Adipocyte (in vitro differentiated cells): Measurements from ENCODE around the gene MYBPC3.

Experiments used
- DNase-seq: peaks from one replicate; pipeline ENCODE4 v3.0.0-alpha.2; 2015; ENCODE audit warnings: low read depth
- H3K27me3 ChIP-seq: replicated peaks from 2 replicates; pipeline ENCODE4 v1.7.0; 2013; ENCODE audit warnings: mild to moderate bottlenecking, low read length, moderate library complexity; ENCODE audit not compliant: control insufficient read depth, insufficient read depth
- H3K36me3 ChIP-seq: 2 replicates; pipeline ENCODE4 v1.7.0; 2013; ENCODE audit warnings: low read length, mild to moderate bottlenecking, moderate library complexity; ENCODE audit not compliant: control insufficient read depth, insufficient read depth, severe bottlenecking
- H3K4me1 ChIP-seq: 2 replicates; pipeline ENCODE4 v1.7.0; 2013; ENCODE audit warnings: mild to moderate bottlenecking, low read length, moderate library complexity; ENCODE audit not compliant: control insufficient read depth, insufficient read depth
- H3K4me3 ChIP-seq: 2 replicates; pipeline ENCODE4 v1.7.0; 2013; ENCODE audit warnings: mild to moderate bottlenecking, low read length, moderate library complexity
- H3K9ac ChIP-seq: 2 replicates; pipeline ENCODE4 v1.7.0; 2013; ENCODE audit warnings: mild to moderate bottlenecking, low read length, moderate library complexity
- H3K9me3 ChIP-seq: 2 replicates; pipeline ENCODE4 v1.7.0; 2013; ENCODE audit warnings: mild to moderate bottlenecking, low read length, moderate library complexity; ENCODE audit not compliant: control insufficient read depth

MYBPC3 gene

DNA sequence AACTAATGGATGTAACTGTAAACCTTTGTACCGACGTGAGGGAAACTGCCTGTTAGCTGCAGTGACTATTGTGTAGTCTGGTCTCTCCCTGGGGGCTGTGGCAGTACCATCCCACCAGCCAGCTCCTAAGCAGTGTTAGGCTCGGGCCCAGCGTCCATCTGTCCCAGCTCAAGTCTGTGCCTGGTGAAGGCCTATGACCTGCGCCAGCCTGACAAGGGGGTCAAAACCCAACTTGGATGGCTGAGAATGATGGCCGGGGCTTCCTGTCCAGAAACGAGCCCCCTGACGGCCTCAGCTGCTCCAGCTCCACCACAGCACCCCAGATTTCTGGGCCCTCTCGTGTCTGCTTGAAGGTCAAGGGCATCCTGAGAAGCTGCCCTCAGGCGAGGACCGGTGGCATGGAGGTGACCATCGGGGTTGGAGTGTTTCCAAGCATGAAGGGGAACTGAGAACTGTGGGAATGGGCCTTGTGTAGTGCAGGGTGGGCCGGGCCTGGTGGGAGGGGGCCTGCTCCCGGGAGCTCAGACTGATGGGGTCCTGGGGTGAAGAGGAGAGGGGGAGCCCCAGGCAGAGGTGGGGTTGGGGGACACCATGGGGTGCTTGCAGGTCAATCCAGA, 40.2 kb upstream of the MYBPC3 start:
- H3K27me3 ChIP-seq = no peaks in the 10 kb centered on the region
- no peak overlapping the region for H3K9ac ChIP-seq
- H3K4me3 ChIP-seq = no peak overlapping the region
- H3K9me3 ChIP-seq = no peaks in the 10 kb centered on the region
- no peaks in the 10 kb centered on the region for H3K36me3 ChIP-seq
- DNase-seq = no peak
- H3K4me1 ChIP-seq = peaks cover 4% of the 10 kb centered on the region

- no peak for DNase-seq
- H3K4me3 ChIP-seq = no peak overlapping the region
- H3K9me3 ChIP-seq = no peaks in the 10 kb centered on the region
- no peaks in the 10 kb centered on the region for H3K36me3 ChIP-seq
- H3K4me1 ChIP-seq = peaks cover 4% of the 10 kb centered on the region
- H3K9ac ChIP-seq = no peak overlapping the region
- H3K27me3 ChIP-seq = no peaks in the 10 kb centered on the region
These were observed 39.4 kb upstream of the MYBPC3 start for GRCh38 chr11:47391711-47392432.

DNA sequence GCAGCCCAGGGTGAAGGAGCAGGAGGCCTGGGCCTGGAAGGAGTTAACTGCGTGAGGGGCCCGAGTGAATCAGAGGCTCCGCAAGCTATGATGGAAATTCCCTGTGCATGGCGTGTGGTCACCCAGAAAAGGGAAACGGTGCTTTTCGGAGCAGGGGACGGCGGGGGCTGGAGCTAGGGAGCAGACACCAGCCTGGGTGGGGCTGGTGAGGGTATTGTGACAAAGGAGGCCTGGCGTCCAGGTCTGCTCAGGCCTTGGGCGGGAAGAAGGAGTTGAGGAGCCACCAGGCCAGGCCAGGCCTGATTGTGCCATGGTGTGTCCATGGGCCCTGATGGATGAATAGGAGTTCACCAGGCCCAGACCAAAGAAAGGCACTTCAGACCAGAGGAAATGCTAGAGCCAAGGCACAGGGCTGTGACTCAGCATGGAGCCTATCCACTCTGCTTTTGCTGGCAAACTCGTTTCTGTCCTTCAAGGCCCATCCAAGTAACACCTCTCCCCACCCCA, 38.6 kb upstream of the MYBPC3 start:
- no peaks in the 10 kb centered on the region for H3K27me3 ChIP-seq
- H3K9me3 ChIP-seq = no peaks in the 10 kb centered on the region
- H3K4me3 ChIP-seq = no peak overlapping the region
- H3K9ac ChIP-seq = no peak overlapping the region
- DNase-seq = no peak
- peaks cover 4% of the 10 kb centered on the region for H3K4me1 ChIP-seq
- H3K36me3 ChIP-seq = no peaks in the 10 kb centered on the region

- Histone ChIP-seq H3K9me3 (no peaks in the 10 kb centered on the region), H3K9ac (no peak overlapping the region), H3K4me3 (no peak overlapping the region), H3K36me3 (no peaks in the 10 kb centered on the region), H3K27me3 (no peaks in the 10 kb centered on the region), H3K4me1 (peaks cover 4% of the 10 kb centered on the region)
- no peak for DNase-seq
These were observed 37.9 kb upstream of the MYBPC3 start for GRCh38 chr11:47390422-47390760.

DNA sequence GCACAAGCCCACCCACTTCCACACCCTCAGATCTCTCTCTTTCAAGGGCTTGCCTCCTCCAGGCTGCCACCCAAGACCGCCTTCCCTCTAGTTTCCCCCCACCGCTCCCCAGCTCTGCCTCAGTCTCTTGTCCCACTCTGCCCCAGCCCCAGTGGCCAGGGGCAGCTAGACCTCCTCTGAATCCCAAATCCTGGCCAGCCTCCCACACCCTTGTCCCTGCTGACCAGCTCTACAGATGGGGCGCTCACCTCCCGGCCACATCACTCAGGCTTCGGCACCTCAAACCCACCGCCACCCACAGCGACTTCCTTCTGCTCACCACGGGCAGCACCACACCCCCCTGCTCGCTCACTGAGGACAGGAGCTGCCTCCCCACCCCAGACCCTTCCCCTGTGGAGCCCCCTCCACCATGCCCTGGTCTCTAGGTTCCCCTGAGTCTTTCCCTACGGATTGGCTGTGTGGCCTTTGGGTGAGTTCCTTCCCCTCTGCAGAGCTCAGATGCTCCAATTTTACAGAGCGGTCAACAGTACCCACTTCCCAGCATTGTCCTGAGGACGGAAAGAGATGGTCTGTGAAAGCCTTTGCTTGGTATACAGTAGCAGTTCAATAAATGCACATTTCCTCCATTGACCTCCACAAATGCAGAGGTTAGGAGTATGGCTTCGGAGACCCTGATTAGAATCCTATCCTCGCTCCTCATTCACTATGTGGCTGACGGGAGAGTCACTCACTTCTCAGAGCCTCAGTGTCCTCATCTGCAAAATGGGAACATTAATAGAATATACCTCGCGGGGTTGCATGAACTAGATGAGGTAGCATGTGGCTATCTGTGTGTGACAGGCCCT, 37.3 kb upstream of the MYBPC3 start:
- Histone ChIP-seq H3K36me3 (no peaks in the 10 kb centered on the region), H3K9ac (no peak overlapping the region), H3K4me3 (no peak overlapping the region), H3K4me1 (peaks cover 4% of the 10 kb centered on the region), H3K9me3 (no peaks in the 10 kb centered on the region), H3K27me3 (no peaks in the 10 kb centered on the region)
- DNase-seq = no peak

GRCh38 chr11:47388697-47389576, 36.4 kb upstream of the MYBPC3 start:
- peaks cover 4% of the 10 kb centered on the region for H3K4me1 ChIP-seq
- H3K27me3 ChIP-seq = no peaks in the 10 kb centered on the region
- no peaks in the 10 kb centered on the region for H3K36me3 ChIP-seq
- H3K4me3 ChIP-seq = no peak overlapping the region
- no peak overlapping the region for H3K9ac ChIP-seq
- H3K9me3 ChIP-seq = no peaks in the 10 kb centered on the region
- no peak for DNase-seq

GRCh38 chr11:47387944-47388696, 35.6 kb upstream of the MYBPC3 start:
- Histone ChIP-seq H3K4me1 (no peaks in the 10 kb centered on the region), H3K9ac (no peak overlapping the region), H3K4me3 (no peak overlapping the region), H3K9me3 (no peaks in the 10 kb centered on the region), H3K27me3 (no peaks in the 10 kb centered on the region), H3K36me3 (no peaks in the 10 kb centered on the region)
- DNase-seq = no peak

GRCh38 chr11:47384498-47384897, 32.0 kb upstream of the MYBPC3 start:
- Histone ChIP-seq H3K36me3 (no peaks in the 10 kb centered on the region), H3K4me1 (no peaks in the 10 kb centered on the region), H3K9ac (no peak overlapping the region), H3K4me3 (no peak overlapping the region), H3K9me3 (no peaks in the 10 kb centered on the region), H3K27me3 (no peaks in the 10 kb centered on the region)
- DNase-seq = no peak

DNA sequence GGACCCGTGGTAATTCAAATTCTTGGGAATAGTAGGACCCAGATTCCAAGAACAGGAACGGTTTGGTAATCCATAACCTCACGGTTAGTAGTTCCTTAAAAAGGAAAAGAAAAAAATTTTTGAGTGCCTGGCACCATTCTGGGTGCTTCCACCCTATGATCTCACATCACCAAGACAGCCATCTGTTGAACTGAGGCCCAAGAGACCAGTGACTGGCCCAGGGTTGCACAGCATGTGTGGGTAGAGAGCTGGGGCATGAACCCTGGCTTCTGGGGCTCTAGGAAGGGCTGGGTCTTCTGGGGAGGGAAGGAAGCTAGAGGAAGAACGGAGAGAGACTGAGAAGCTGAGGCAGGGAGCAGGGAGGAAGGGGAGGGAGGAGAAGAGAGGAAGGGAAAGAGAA, 30.6 kb upstream of the MYBPC3 start:
- H3K4me1 ChIP-seq = no peaks in the 10 kb centered on the region
- no peak overlapping the region for H3K4me3 ChIP-seq
- H3K36me3 ChIP-seq = no peaks in the 10 kb centered on the region
- H3K9me3 ChIP-seq = no peaks in the 10 kb centered on the region
- no peak overlapping the region for H3K9ac ChIP-seq
- no peak for DNase-seq
- H3K27me3 ChIP-seq = no peaks in the 10 kb centered on the region

DNA sequence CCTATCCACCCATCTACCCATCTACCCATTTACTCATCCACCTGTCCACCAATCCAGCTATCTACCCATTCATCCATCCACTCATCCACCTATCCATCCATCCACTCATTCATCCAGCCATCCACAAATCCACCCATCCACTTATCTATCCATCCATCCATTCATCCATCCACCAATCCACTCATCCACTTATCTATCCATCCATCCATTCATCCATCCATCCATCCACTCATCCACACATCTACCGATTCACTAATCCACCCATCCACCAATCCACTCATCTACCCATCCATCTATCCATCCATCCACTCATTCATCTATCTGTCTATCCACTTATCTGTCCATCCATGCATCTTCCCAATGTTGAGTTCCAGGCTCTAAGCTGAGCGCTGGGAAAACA, 27.6 kb upstream of the MYBPC3 start:
- Histone ChIP-seq H3K36me3 (no peaks in the 10 kb centered on the region), H3K9ac (no peak overlapping the region), H3K9me3 (no peaks in the 10 kb centered on the region), H3K27me3 (no peaks in the 10 kb centered on the region), H3K4me3 (no peak overlapping the region), H3K4me1 (no peaks in the 10 kb centered on the region)
- no peak for DNase-seq
